HEK293 (cell line): ENCODE data around the gene DLEC1.

Source experiments
- CTCF ChIA-PET: fragments of 350-600 bp; formaldehyde crosslinking; extraction: SDS; loops from one replicate; lab custom pipeline; 2021; ENCODE audit warnings: antibody characterized with exemption; lab: Yijun Ruan, JAX
- POLR2A ChIA-PET: fragments of 300-600 bp; formaldehyde crosslinking; extraction: SDS; loops from one replicate; lab custom pipeline; 2020; ENCODE audit warnings: antibody characterized with exemption, inconsistent platforms; lab: Yijun Ruan, JAX
- H3K27ac ChIP-seq: fragments of 200-500 bp; sonication (Bioruptor generic); 2 replicates; pipeline ENCODE4 v1.5.1; 2014; ENCODE audit warnings: low read depth, low read length, control low read depth, inconsistent platforms; ENCODE audit errors: extremely low read depth
- H3K36me3 ChIP-seq, 2 experiments: fragments of 200-500 bp in 1 of 2; sonication (Bioruptor generic) in 1 of 2; 1 replicate in 1 of 2; 2 replicates in 1 of 2; pipeline ENCODE4 v1.5.1; 2014 to 2017; ENCODE audit warnings: inconsistent platforms in 2 of 2, low read length in 2 of 2; ENCODE audit not compliant: control insufficient read depth in 2 of 2, insufficient read depth in 1 of 2
- H3K4me1 ChIP-seq: fragments of 200-500 bp; sonication (Bioruptor generic); 2 replicates; pipeline ENCODE4 v1.5.1; 2014; ENCODE audit warnings: mild to moderate bottlenecking, low read length, inconsistent platforms; ENCODE audit not compliant: control insufficient read depth, insufficient read depth
- H3K4me3 ChIP-seq: 2 replicates; pipeline ENCODE4 v1.5.1; 2011; ENCODE audit warnings: low read depth, mild to moderate bottlenecking, control low read depth, low read length, moderate library complexity
- H3K9me3 ChIP-seq: fragments of 200-500 bp; sonication (Bioruptor generic); 2 replicates; pipeline ENCODE4 v1.5.1; 2014; ENCODE audit warnings: low read depth, low read length, inconsistent platforms; ENCODE audit not compliant: control insufficient read depth, insufficient read depth
- BCL11B ChIP-seq: fragments of 450-650 bp; formaldehyde crosslinking; IDR thresholded peaks from 2 replicates; pipeline ENCODE4 v1.5.1; 2016; ENCODE audit warnings: low read depth, missing biosample characterization, missing genetic modification characterization
- KLF7 ChIP-seq: fragments of 450-650 bp; formaldehyde crosslinking; IDR thresholded peaks from 2 replicates; pipeline ENCODE4 v1.5.1; 2016; ENCODE audit warnings: missing biosample characterization, missing genetic modification characterization, borderline replicate concordance
- MEIS1 ChIP-seq: sonication (generic); formaldehyde crosslinking; IDR thresholded peaks from 2 replicates; pipeline ENCODE4 v1.8.1; 2022; ENCODE audit warnings: missing genetic modification reagents, mild to moderate bottlenecking, borderline replicate concordance
- PBX3 ChIP-seq: sonication (generic); formaldehyde crosslinking; IDR thresholded peaks from 2 replicates; pipeline ENCODE4 v1.8.1; 2022; ENCODE audit warnings: mild to moderate bottlenecking, moderate library complexity, missing genetic modification reagents
- PRDM1 ChIP-seq: fragments of 450-650 bp; formaldehyde crosslinking; IDR thresholded peaks from 2 replicates; pipeline ENCODE4; 2016; ENCODE audit warnings: missing biosample characterization, missing genetic modification characterization
- SALL2 ChIP-seq: fragments of 450-650 bp; formaldehyde crosslinking; IDR thresholded peaks from 2 replicates; pipeline ENCODE4 v1.5.0; 2017; ENCODE audit warnings: missing biosample characterization, mild to moderate bottlenecking, missing genetic modification characterization, borderline replicate concordance
- SCRT1 ChIP-seq: fragments of 450-650 bp; formaldehyde crosslinking; IDR thresholded peaks from 2 replicates; pipeline ENCODE4 v1.5.1; 2016; ENCODE audit warnings: missing biosample characterization, missing genetic modification characterization, borderline replicate concordance
- SETDB1 ChIP-seq: IDR thresholded peaks from one replicate; pipeline ENCODE4 v1.6.1; 2017; ENCODE audit warnings: mild to moderate bottlenecking, low read length, moderate library complexity, mixed read lengths; ENCODE audit not compliant: insufficient read length
- WT1 ChIP-seq: fragments of 450-650 bp; formaldehyde crosslinking; IDR thresholded peaks from 2 replicates; pipeline ENCODE4 v1.5.1; 2016; ENCODE audit warnings: missing biosample characterization, missing genetic modification characterization
- ZNF114 ChIP-seq: fragments of 450-650 bp; formaldehyde crosslinking; IDR thresholded peaks from 2 replicates; pipeline ENCODE4 v1.5.0; 2017; ENCODE audit warnings: missing biosample characterization, missing genetic modification characterization
- ZNF311 ChIP-seq: fragments of 450-650 bp; formaldehyde crosslinking; IDR thresholded peaks from 2 replicates; pipeline ENCODE4 v1.5.1; 2017; ENCODE audit warnings: missing biosample characterization, missing genetic modification characterization, borderline replicate concordance
- ZNF341 ChIP-seq: fragments of 450-650 bp; formaldehyde crosslinking; IDR thresholded peaks from 2 replicates; pipeline ENCODE4; 2016; ENCODE audit warnings: low read depth, missing biosample characterization, missing genetic modification characterization
- ZNF354C ChIP-seq: fragments of 450-650 bp; formaldehyde crosslinking; IDR thresholded peaks from 2 replicates; pipeline ENCODE4 v1.5.1; 2016; ENCODE audit warnings: missing biosample characterization, missing genetic modification characterization, low read depth, borderline replicate concordance
- ZNF391 ChIP-seq: fragments of 450-650 bp; formaldehyde crosslinking; IDR thresholded peaks from 2 replicates; pipeline ENCODE4 v1.5.1; 2016; ENCODE audit warnings: low read depth, missing biosample characterization, missing genetic modification characterization, borderline replicate concordance
- ZNF426 ChIP-seq: fragments of 450-650 bp; formaldehyde crosslinking; IDR thresholded peaks from 2 replicates; pipeline ENCODE4 v1.5.1; 2017; ENCODE audit warnings: missing biosample characterization, missing genetic modification characterization, mild to moderate bottlenecking, inconsistent platforms, moderate library complexity
- ZNF449 ChIP-seq: fragments of 450-650 bp; formaldehyde crosslinking; IDR thresholded peaks from 2 replicates; pipeline ENCODE4 v1.5.1; 2017; ENCODE audit warnings: missing biosample characterization, mild to moderate bottlenecking, missing genetic modification characterization, moderate library complexity
- ZNF518A ChIP-seq: fragments of 450-650 bp; formaldehyde crosslinking; conservative IDR thresholded peaks from 2 replicates; pipeline ENCODE4 v1.5.1; 2016; ENCODE audit warnings: low read depth, missing biosample characterization, missing genetic modification characterization
- ZNF530 ChIP-seq: fragments of 450-650 bp; formaldehyde crosslinking; IDR thresholded peaks from 2 replicates; pipeline ENCODE4 v1.5.1; 2016; ENCODE audit warnings: low read depth, missing biosample characterization, missing genetic modification characterization
- ZNF544 ChIP-seq: fragments of 450-650 bp; formaldehyde crosslinking; IDR thresholded peaks from 2 replicates; pipeline ENCODE4 v1.5.0; 2017; ENCODE audit warnings: missing biosample characterization, missing genetic modification characterization
- ZNF555 ChIP-seq: fragments of 450-650 bp; formaldehyde crosslinking; conservative IDR thresholded peaks from 2 replicates; pipeline ENCODE4 v1.5.1; 2017; ENCODE audit warnings: missing biosample characterization, mild to moderate bottlenecking, missing genetic modification characterization, inconsistent platforms
- ZNF571 ChIP-seq: fragments of 450-650 bp; formaldehyde crosslinking; IDR thresholded peaks from 2 replicates; pipeline ENCODE4 v1.5.0; 2017; ENCODE audit warnings: missing biosample characterization, missing genetic modification characterization
- ZNF596 ChIP-seq: fragments of 450-650 bp; IDR thresholded peaks from 2 replicates; pipeline ENCODE4 v1.5.0; 2018; ENCODE audit warnings: missing biosample characterization, mild to moderate bottlenecking, missing genetic modification characterization, moderate library complexity
- ZNF624 ChIP-seq: fragments of 450-650 bp; formaldehyde crosslinking; IDR thresholded peaks from 2 replicates; pipeline ENCODE4 v1.5.1; 2017; ENCODE audit warnings: missing biosample characterization, missing genetic modification characterization
- ZNF626 ChIP-seq: fragments of 450-650 bp; sonication (Bioruptor Pico); formaldehyde crosslinking; IDR thresholded peaks from 2 replicates; pipeline ENCODE4 v1.5.1; 2018; ENCODE audit warnings: missing biosample characterization, missing genetic modification characterization, inconsistent platforms
- ZNF664 ChIP-seq: fragments of 450-650 bp; formaldehyde crosslinking; IDR thresholded peaks from 2 replicates; pipeline ENCODE4 v1.5.1; 2016; ENCODE audit warnings: missing biosample characterization, missing genetic modification characterization
- ZNF670 ChIP-seq: fragments of 450-650 bp; formaldehyde crosslinking; IDR thresholded peaks from 2 replicates; pipeline ENCODE4 v1.5.1; 2016; ENCODE audit warnings: missing biosample characterization, missing genetic modification characterization, low read depth
- ZNF692 ChIP-seq: fragments of 450-650 bp; formaldehyde crosslinking; IDR thresholded peaks from 2 replicates; pipeline ENCODE4 v1.5.1; 2016; ENCODE audit warnings: missing biosample characterization, missing genetic modification characterization
- ZNF76 ChIP-seq: fragments of 450-650 bp; formaldehyde crosslinking; IDR thresholded peaks from 2 replicates; pipeline ENCODE4; 2016; ENCODE audit warnings: low read depth, missing biosample characterization, missing genetic modification characterization, borderline replicate concordance

Gene DLEC1

GRCh38 chr3:38139191-38139590 is 100.2 kb downstream of the DLEC1 start (continued):
- TF ChIP-seq ZNF311 (tag by site-specific recombination) (no peak), ZNF571 (tag by site-specific recombination) (no peak), ZNF76 (tag by site-specific recombination) (no peak), ZNF555 (tag by site-specific recombination) (no peak), ZNF341 (tag by site-specific recombination) (no peak), WT1 (tag by site-specific recombination) (no peak), ZNF626 (tag by site-specific recombination) (no peak), ZNF692 (no peak), SALL2 (tag by site-specific recombination) (no peak), ZNF596 (tag by site-specific recombination) (no peak)
- TF ChIP-seq, all 188 proteins: peak for 0

- CTCF ChIA-PET, result interaction anchor here (1.4 kb wide), 1 partner anchor 206 kb away, joined by 6 read pairs; the partner anchor contains the start of gene XYLB
- peaks cover 0 to 6% of the 10 kb centered on the region in 2 experiments; a peak in 1 of 3 replicates for H3K36me3 ChIP-seq
- H3K27ac ChIP-seq, result no peak overlapping the region
- H3K9me3 ChIP-seq, result no peaks in the 10 kb centered on the region
- H3K4me3 ChIP-seq, result no peak overlapping the region
- no peaks in the 10 kb centered on the region for H3K4me1 ChIP-seq
- TF ChIP-seq SETDB1, result no peak
- TF ChIP-seq ZNF544, result no peak
- TF ChIP-seq BCL11B (tag by site-specific recombination), result no peak
- no peak for TF ChIP-seq ZNF449 (tag by site-specific recombination)
- TF ChIP-seq ZNF555 (tag by site-specific recombination), result no peak
- TF ChIP-seq ZNF518A (tag by site-specific recombination), result no peak
- no peak for TF ChIP-seq PBX3 (CRISPR knock-in tag)
- TF ChIP-seq ZNF624 (tag by site-specific recombination), result no peak
- TF ChIP-seq MEIS1 (CRISPR knock-in tag), result no peak
- no peak for TF ChIP-seq SCRT1 (tag by site-specific recombination)
- TF ChIP-seq ZNF664, result no peak
- TF ChIP-seq ZNF530, result no peak
- no peak for TF ChIP-seq PRDM1 (tag by site-specific recombination)
- TF ChIP-seq ZNF391 (tag by site-specific recombination), result no peak
- no peak for TF ChIP-seq ZNF114 (tag by site-specific recombination)
- TF ChIP-seq ZNF426 (tag by site-specific recombination), result no peak
- no peak for TF ChIP-seq ZNF670 (tag by site-specific recombination)
- no peak for TF ChIP-seq KLF7 (tag by site-specific recombination)
- no peak for TF ChIP-seq ZNF354C (tag by site-specific recombination)
- POLR2A ChIA-PET, result interaction anchor here (0.6 to 1.4 kb wide), 2 partner anchors 19 to 25 kb away, joined by 3 to 7 read pairs; partner anchors contain the start of gene OXSR1
Observed at GRCh38 chr3:38139652-38140051, 100.6 kb downstream of the DLEC1 start.
